RWPE1 (cell line): ENCODE data around the gene ADAP1.
A peak's percentile ranks its signal among the peaks of the same experiment; 100 is the strongest.
"Not testable (repeated sequence)": the region's sequence is repeated elsewhere in the genome, so short reads cannot be mapped to it uniquely, and the experiment has no call there.

Experiments
- CTCF ChIA-PET: fragments of 350-600 bp; sonication (Branson Sonifier 250); formaldehyde crosslinking; extraction: SDS; loops from one replicate; lab custom pipeline; 2021; lab: Yijun Ruan, JAX
- POLR2A ChIA-PET: fragments of 400-600 bp; formaldehyde crosslinking; extraction: SDS; loops from one replicate; lab custom pipeline; 2020; ENCODE audit warnings: antibody characterized with exemption; ENCODE audit not compliant: low non-redundant PET; lab: Yijun Ruan, JAX
- DNase-seq: peaks from one replicate; pipeline ENCODE4 v3.0.0; 2012; ENCODE audit warnings: low spot score
- H3K27ac ChIP-seq: fragments of 450-650 bp; 2 replicates; pipeline ENCODE4 v1.5.1; 2017
- TF ChIP-seq, protein P1 (sequence below): fragments of 450-650 bp; conservative IDR thresholded peaks from 2 replicates; pipeline ENCODE4 v1.5.1; 2017; ENCODE audit warnings: low read depth, mild to moderate bottlenecking

The ADAP1 gene

GRCh38 chr7:876077-876971 lies 78.2 kb downstream of the ADAP1 start, which contains the start of gene GET4:
GET4 (plus strand) TSS chr7:876554; CDS start chr7:876646, 92 bp downstream.
- POLR2A ChIA-PET = no interaction called here
- H3K27ac ChIP-seq = peak within 1 kb of the TSS; percentile 85
- CTCF ChIA-PET = interaction anchor here (1.4 kb wide), 1 partner anchor 90 kb away, joined by 4 read pairs; no protein-coding TSS in a partner anchor
- DNase-seq = peak; percentile 86
- TF ChIP-seq, protein P1, sequence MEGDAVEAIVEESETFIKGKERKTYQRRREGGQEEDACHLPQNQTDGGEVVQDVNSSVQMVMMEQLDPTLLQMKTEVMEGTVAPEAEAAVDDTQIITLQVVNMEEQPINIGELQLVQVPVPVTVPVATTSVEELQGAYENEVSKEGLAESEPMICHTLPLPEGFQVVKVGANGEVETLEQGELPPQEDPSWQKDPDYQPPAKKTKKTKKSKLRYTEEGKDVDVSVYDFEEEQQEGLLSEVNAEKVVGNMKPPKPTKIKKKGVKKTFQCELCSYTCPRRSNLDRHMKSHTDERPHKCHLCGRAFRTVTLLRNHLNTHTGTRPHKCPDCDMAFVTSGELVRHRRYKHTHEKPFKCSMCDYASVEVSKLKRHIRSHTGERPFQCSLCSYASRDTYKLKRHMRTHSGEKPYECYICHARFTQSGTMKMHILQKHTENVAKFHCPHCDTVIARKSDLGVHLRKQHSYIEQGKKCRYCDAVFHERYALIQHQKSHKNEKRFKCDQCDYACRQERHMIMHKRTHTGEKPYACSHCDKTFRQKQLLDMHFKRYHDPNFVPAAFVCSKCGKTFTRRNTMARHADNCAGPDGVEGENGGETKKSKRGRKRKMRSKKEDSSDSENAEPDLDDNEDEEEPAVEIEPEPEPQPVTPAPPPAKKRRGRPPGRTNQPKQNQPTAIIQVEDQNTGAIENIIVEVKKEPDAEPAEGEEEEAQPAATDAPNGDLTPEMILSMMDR = no peak

- CTCF ChIA-PET = interaction anchor here (1.4 kb wide), 1 partner anchor 89 kb away, joined by 4 read pairs; no protein-coding TSS in a partner anchor
- TF ChIP-seq, protein P1 = no peak
- POLR2A ChIA-PET = interaction anchor here (0.6 kb wide), 1 partner anchor 11 kb away, joined by 3 read pairs; no protein-coding TSS in a partner anchor
- no peak for DNase-seq
- peak overlapping the region; percentile 85 for H3K27ac ChIP-seq
Measured at GRCh38 chr7:875476-876076, 78.9 kb downstream of the ADAP1 start.

DNA sequence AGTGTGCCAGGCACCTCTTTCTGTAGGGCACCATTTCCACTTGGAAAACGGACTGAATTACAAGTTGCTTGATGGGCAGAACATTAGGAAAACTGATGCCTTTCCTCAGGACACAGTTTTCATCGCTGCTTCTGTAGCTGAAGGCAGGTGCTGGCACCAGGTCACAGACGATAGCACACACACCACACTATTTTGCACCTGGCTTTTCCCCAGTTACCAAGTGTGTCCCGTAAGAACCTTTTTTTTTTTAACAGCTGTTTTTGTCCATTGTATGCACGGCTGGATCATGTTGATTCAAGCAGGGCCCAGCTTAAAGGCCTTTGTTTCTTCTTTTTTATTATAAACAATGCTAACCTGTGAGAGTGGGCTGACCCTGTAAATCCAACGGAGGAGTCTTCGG lies 79.4 kb downstream of the ADAP1 start:
- peak overlapping the region; percentile 85 for H3K27ac ChIP-seq
- TF ChIP-seq, protein P1 = no peak
- POLR2A ChIA-PET = interaction anchor here (0.6 kb wide), 1 partner anchor 11 kb away, joined by 3 read pairs; no protein-coding TSS in a partner anchor

DNA sequence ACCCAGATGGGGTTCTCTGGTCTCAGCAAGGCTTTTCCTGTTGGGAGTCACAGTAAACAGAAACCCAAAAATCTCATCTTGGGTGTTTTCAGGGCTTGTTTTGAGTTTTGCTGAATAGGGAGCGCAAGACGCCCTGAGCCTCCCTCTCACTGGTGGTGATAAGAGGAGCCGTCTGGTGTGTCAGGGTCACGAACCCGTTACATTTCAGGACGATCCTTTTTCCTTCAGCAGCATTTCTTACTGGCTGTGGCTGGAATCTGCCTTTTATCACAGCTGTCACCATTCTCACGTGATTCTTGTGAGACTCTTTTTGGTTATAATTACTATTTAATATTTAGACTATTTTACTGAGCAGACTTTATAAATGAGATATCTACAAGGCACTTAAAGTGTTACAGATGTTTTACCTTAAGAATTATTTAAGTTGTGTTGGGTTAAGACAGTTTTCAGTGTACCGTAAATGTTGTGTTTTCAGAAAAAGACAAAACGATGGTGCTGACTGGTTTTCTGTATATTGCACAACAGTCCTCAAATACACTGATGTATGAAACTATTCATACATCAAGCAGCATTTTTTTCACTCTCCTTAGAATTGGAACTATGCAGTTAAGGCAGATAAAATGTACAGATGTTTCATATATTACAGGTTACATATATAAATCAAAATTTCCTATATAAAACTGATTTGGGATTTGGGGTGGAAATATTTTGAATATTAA lies 80.3 kb downstream of the ADAP1 start:
- DNase-seq = no peak
- POLR2A ChIA-PET = no interaction called here
- peak overlapping the region; percentile 62 for H3K27ac ChIP-seq
- TF ChIP-seq, protein P1 = no peak
- CTCF ChIA-PET = interaction anchor here (0.6 to 1.5 kb wide), 13 partner anchors 14 to 541 kb away, joined by 3 to 6 read pairs (median 4); partner anchors contain the start of gene SUN1

More for the DNA sequence above, 79.4 kb downstream of the ADAP1 start:
- no peak for DNase-seq
- CTCF ChIA-PET = interaction anchor here (1.4 kb wide), 1 partner anchor 89 kb away, joined by 4 read pairs; no protein-coding TSS in a partner anchor

DNA sequence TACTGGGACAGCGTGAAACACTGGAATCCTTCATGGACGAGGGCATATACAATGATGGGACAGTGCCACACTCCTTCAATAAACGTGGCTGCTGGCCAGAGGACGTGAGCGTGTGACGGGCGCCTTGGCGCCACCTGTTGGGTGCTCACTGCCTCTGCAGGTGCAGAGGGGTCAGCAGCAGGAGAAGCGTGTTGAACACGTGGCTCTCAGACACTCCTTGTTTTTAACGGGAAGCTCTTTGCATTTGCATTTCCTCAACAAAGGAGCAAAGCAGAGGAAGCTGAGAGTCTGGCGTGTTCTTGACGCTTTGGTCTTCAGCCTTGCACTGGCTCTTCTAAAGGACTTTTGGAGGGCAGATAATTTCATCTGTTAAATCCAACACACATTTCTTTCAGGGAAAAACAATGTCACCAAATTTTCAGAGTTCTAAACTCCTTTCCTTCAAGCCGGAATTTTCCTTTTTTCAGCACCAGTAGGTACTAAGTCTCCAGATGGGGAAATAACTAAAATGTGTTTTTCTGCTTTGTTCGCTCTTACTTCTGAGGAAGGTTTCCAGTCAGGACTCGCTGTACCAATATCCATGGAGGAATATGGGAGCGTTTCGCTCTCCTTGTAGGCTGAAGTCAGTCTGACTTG lies 81.0 kb downstream of the ADAP1 start:
- ChIA-PET POLR2A (no interaction called here), CTCF (interaction anchor here (0.6 to 1.5 kb wide), 16 partner anchors 13 to 540 kb away, joined by 3 to 6 read pairs (median 4); partner anchors contain the start of gene SUN1)
- TF ChIP-seq, protein P1 = peak; percentile 99
- DNase-seq = peak; percentile 84
- H3K27ac ChIP-seq = peak overlapping the region; percentile 62

DNA sequence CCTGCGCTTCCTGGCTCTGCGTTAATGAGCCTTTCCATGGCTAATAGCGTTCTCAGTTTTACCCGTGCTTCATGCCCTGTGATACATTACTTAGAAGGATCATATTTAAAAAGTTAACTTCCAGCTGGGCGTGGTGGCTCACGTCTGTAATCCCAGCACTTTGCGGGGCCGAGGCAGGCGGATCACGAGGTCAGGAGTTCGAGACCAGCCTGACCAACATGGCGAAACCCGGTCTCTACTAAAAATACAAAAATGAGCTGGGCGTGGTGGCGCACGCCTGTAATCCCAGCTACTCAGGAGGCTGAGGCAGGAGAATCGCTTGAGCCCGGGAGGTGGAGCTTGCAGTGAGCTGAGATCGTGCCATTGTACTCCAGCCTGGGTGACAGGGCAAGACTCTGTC lies 81.8 kb downstream of the ADAP1 start:
- POLR2A ChIA-PET = not testable (repeated sequence)

More for the DNA sequence above, 81.8 kb downstream of the ADAP1 start:
- H3K27ac ChIP-seq = peak overlapping the region; percentile 62
- not testable (repeated sequence) for DNase-seq
- CTCF ChIA-PET = interaction anchor here (0.7 to 1.5 kb wide), 6 partner anchors 12 to 393 kb away, joined by 3 to 10 read pairs (median 4); no protein-coding TSS in a partner anchor
